HG03097 (cell line): ENCODE data around the gene NBEA.
A peak's percentile ranks its signal among the peaks of the same experiment; 100 is the strongest.

Source experiments
- ATAC-seq: cut with Tn5 transposase; IDR thresholded peaks from one replicate; pipeline ENCODE4 v1.9.1; 2021; ENCODE audit not compliant: unreplicated experiment, low FRiP score

The NBEA gene

DNA sequence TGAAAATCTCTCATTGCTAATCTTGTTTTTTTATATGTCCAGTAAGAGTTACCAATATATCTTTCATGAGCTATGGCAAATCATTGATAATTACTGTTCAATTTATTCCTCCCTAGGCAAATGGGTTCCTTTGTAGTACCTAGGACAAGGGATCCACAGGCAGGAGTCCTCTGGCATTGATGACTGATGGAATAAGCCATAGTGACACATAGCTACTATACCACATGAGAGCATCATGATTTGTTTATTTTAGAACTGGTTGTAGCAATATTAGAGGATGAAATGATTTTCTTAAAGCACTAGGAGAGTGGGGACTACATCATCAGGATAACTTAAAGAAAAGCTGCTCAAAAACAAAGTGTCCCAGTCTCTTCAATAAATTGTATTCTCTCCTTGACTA is 556.2 kb downstream of the NBEA start:
- ATAC-seq, result no peak

DNA sequence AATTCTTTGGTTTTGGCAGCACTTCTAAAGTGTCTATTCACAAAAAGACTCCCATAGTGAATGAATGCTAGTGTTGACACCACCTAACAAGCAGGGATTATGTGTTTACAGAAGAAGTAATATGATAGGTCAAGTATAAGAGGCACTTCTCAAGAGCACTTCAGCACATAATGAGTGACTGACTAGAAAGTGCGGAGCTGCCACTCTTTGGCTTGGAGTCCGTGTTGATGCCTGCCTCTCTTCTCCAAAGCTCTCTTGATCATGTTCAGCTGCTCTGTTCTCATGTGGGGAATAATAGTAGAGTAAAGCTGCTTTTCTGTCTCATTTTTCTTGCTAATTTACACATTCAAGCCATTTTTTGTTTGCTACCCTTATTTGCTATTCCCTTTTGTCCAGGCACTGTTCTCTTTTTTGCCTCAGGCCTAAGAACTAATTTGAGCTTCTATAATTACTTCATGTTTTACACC is 557.2 kb downstream of the NBEA start:
- no peak for ATAC-seq

DNA sequence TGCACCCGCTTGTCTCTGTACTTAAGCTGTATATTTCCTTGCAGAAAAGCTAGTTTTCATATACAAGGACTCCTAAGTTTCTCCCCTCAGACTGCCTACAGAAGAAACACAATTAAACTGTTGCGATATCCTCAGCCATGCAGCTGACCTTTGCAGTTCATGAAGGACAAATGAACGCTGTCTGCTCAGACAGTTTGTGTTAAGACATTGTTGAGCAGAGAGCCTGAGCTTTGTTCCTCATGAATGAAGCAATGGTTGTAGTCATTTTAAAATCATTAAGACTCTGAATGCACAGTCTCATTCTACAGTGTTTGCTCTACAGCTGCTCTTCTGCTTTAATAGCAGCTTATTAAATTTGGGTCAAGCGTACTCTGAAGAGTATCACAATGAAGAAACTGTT is 557.6 kb downstream of the NBEA start:
- ATAC-seq, result no peak

DNA sequence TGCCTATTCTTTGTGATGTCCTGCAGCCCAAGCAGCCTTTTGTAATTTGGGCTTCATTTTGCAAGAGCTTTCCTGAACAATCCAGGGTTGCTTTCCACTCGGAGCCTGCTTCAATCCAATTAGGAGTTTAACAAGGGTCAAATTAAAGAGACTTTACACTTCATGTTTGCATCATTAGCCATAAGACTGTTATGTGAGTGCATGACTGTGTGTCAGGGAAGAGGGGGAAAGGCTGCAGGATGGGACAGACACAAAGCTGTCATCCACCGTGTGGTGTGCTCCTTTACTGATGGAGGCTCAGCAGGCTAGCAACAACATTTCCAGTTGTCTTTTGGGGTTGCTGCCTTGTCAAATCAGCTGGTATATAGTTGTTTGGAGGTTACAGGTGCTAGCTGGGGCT is 558.1 kb downstream of the NBEA start:
- ATAC-seq, result no peak

DNA sequence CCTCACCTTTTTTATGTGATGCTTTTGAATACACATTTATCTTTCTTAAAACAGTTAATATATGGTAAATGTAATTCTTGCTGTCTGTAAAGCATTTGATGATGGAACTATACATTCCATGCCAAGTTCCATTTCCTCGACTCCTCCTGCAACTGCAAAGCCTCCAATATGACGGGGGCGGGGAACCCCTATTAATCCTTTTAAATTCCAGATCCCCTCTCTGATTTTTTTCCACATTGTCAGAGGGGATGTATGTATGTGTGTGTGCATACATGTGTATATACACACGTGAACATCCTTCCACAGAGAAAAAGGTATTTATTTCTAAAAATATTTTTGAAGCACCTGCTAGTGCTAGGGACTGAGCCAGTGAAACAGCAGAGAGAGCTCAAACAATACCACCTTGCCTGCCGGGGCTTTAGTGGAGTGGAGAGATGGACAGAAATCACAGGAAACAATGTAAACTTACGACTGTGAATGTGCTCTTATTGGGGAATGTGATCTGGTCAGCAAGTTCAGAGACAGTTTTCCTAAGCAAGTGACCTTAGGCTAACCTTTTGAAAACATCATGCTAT is 559.7 kb downstream of the NBEA start:
- no peak for ATAC-seq

DNA sequence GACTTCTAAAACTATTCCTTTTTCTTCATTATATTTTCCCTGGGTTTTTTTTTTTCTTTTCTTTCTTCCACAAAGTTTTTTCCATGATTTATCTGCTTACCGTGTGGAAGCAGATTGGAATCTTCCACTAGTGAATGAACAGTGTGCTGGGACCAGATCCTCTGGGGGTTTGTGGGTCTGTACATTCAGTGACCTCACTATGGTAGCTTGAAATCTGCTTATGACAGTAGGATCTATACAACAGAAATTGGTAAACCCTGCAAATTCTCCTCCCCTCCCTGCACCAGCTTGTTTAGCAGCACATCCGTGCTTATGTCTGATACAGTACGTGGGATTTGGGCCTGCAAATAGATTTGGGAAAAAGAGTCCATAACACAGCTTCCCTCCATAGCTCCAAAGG is 560.4 kb downstream of the NBEA start:
- ATAC-seq, result no peak

DNA sequence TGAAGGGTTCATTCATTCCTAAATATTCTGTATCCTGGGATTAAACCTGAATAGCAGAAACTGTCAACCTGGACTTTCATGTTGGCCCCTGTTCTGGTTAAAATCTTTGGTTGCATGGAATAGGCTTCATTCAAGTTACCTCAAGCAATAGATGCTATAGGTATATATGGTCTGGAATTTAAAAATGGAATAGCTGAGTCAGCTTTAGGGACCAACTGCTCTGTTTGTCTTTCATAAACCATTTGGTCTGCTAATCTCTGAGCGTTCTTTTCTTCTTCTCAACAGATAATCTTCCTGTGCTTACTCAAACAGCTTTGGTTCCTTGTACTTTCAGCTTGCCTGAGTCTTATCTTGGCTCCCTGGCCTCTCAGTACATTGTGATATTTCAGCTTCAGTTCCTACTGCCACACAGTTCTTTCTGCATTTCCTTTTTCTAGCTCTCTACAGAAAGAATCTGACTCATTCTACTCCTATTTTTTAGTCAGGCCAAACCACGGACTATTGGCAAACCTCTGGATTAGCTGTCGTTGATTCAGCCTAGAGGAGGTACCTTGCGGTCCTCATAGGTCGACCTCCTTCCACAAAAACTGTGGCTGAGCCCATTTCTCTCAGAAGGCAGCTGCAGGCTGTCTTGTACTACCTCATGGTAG is 570.3 kb downstream of the NBEA start:
- no peak for ATAC-seq

DNA sequence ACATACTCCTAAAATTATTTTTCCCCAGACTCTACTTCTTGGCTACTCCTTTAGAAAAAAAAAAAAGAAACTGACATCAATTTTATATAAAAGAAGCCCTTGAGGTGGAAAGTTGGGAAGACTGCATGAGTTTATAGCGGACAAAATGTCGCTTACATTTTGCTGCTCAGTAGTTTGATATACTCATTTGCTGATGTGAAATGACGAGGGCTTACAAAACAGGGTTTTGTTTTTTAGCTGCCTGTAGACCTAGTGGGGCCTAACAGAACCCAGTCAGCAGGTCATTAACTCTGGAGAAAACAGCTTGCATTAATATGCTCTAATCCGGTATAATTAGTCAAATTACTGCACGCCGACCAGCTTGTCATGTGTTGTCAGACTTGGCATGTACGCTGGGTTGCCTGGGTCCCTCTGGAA is 572.0 kb downstream of the NBEA start:
- no peak for ATAC-seq

DNA sequence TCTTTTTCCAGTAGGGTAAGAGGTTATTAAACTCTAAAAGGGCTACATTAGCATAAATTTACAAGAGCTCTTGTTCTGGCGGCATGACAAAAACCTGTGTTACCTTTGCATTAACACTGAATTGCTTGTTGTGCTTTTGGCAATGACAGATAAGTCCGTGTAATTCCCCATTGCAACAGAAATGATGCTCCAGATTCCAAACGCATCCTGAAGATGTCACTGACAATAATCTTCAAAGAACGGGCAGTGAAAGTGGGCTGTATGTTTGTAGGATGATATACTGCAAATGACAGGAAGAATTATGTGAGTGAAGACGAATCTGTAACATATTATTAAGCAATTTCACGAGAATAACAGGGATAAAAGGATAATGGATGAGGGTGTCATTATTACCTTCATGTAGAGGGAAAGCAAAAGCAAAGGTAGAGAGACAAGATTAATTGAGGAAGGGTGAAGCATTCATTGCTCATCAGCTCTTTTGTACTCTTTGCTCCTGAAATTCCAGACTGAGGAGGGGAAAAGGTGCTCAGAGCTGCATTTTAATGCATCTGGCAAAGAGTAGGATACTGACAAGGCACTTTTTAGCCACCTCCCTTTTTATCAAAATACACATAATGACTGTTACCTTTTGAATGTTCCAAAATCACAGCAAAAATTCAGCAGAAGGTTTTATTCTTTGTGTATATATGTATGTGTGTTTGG is 572.9 kb downstream of the NBEA start:
- ATAC-seq, result no peak

DNA sequence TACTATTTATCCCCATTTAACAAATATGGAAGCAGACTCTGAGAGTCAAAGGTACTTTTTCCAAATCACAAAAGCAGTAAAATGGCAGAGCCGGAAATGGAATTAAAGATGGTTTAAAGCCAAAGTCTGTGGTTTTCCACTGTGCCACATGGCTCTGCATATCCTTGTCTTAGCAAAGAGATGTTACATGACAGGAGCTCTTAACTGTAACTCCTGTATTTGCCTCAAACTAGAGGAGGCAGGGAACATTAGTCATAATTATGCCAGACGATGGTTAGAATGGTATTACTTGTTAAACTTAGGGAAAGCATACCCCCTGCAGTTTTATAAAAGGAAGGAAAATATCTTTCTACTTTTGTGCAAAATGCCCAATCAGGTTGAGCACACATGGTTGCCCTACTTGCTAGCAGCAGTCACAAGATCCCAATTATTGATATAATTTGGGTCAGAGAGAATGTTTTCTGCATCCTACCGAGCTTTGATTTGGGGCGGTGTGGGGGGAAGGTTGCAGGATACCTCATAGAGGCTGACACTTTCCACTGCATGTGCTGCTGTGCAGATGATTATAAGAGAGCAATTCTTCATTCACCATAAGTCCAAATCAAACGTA is 576.4 kb downstream of the NBEA start:
- no peak for ATAC-seq

DNA sequence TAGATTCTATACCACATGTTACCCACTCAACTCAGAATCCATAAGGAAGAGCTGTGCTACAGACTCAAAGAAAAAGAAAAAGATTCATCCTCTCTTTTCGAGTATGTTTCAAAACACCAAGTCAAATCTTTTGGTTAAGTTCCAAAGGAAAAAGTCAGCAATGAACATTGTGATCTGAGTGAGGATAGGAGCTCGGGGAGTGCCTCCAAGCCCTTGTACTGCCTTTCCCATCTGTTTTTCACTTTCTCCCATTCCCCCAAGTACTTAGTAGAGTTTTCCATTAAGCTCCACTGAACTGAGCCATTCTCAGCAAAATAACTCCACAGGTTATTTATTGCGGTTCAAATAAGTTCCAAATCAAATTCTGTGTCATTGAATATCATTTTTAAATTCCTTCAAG is 582.1 kb downstream of the NBEA start:
- ATAC-seq, result no peak

DNA sequence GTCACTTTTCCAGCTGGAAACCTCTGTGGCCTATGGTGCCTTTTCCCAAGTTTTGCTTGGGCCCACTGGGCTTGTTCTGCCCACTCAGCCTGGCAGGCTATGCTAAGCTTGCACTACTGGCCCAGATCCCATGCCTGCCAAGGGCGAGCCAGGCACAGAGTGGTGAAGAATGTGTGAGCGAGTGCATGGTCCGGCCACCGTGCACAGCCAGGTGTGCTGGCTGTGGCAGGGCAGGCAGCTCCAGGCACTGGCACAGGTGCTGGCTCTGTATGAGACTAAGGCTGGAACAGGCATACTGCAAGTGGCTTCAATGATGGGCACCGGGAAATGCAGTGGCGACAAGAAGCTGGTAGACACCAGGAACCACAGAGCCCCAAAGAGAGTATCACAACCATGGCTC is 584.5 kb downstream of the NBEA start:
- ATAC-seq, result no peak

DNA sequence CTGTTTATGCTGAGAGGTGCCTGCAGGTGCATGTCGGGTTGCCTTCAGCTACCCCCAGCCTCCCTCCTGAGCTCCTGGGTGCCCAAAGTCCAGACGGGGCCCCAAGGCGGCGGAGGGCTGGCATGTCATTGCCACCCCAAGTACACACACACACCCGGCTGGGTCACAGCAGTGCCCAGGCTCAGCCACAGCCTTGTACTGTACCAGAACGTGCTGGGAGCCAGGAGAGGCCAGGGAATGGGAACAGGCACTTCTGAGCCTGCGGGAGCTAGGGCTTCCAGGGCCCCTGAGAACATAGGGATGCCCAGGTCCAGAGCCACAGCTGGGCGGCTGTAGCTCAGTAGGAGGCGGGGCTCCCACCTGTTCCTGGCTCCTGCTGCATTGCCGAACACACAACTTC is 585.4 kb downstream of the NBEA start:
- no peak for ATAC-seq

DNA sequence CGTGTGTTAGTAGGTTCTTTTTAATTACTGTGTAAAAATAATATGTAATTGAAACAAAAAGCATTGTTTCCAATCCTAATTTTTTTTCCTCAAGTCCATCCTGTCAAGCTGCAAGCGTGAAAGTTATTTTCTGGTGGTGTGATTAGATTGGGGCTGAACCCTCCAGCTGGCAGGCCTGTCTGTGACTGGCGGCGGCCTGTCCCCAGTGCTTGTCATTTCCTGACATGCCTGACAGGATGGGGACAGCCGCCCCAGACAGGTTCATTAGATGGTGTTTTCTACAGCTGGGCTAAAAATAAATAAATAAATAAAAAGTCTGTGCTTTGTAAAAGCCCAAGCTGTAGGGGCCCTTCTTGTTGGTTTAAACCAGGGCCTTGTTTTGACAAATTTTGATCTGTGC is 588.1 kb downstream of the NBEA start:
- no peak for ATAC-seq

DNA sequence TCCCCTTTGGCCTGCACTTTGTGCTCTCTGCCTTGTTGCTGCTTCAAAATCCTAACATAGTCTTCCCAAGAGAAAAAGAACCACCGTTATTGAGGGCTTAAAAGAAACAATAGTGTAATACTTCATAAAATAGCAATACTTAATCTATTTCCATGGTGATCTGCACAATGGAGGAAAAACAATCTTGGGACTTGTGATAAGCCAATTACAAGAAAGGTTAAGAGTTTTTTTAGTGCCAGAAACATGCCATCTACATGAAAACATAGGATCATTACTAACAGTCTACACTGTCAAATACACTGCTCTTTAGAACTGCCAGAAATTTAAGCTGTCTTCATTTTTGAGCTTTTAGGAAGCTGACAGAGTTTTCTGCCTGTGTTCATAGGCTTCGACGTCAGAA is 588.5 kb downstream of the NBEA start:
- no peak for ATAC-seq

DNA sequence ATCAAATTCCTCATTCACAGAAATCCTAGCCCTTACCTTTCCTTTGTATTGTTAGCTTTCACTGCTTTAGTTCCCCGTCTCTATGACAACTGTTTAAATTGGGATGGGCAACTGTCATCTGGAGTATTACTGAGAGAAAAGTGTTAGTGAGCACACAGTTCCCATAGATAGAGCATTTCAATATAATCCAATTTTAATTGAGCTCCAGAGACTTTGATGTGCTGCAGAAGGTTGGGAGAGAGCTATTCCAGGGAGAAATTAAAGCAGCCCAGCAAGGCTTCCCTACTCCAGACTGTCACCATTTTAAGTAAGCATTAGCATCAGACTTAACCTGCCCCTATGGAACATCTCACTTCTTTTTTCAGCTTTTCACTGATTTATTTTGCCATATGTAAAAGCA is 589.5 kb downstream of the NBEA start:
- no peak for ATAC-seq

DNA sequence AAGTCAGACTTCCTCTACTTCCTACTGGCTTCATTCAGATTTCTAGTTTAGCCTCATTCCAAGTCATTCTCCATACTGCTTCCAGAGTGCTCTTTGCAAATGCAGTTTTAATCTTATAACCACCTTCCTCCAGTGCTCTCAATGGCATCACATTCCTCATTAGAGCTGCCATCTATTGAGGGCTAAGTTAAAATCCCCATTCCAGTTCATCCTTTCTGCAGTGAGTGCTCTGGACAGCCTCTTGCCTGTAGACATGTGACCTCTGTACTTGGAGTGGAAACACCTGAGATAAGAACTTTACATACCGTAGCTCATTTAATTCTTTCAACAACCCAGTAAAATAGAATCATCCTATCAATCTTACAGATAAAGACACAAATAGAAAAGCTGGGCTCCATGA is 592.3 kb downstream of the NBEA start:
- no peak for ATAC-seq

DNA sequence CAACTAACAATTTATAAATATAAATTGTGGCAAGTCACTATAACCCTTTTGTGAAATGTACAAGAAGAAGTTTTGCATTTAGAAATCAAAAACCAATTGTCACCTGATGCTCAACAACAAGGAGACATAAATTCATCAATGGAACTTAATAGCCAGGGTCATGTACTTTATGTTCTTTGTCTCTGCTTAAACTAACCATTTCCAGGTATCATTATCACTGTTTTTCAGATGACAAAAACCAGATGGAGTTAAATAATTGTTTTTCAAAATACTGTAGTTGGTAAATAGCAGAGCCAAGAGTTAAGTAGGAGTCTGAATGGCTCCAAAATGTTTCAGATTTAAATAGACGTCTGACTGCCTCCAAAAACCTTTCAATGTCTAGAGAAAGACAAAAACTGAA is 606.7 kb downstream of the NBEA start:
- no peak for ATAC-seq

DNA sequence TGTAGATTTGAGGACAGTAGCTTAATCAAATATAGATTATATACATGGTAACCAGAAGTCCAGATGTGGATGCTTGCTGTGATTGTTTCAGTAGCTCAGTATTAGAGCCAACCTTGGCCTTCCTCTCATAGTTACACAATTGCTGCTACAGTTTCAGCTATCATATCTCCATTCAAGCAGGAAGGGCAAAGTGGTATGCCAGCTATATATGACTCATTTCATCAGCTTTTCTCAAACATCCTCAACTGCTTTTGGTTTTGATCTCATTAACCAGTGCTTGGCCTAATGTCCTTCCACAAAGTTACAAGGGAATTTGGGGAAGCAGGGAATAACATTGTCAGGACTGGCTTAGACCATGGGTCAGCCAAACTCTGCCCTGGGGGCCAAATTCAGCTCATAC is 607.4 kb downstream of the NBEA start:
- ATAC-seq, result peak; percentile 94

DNA sequence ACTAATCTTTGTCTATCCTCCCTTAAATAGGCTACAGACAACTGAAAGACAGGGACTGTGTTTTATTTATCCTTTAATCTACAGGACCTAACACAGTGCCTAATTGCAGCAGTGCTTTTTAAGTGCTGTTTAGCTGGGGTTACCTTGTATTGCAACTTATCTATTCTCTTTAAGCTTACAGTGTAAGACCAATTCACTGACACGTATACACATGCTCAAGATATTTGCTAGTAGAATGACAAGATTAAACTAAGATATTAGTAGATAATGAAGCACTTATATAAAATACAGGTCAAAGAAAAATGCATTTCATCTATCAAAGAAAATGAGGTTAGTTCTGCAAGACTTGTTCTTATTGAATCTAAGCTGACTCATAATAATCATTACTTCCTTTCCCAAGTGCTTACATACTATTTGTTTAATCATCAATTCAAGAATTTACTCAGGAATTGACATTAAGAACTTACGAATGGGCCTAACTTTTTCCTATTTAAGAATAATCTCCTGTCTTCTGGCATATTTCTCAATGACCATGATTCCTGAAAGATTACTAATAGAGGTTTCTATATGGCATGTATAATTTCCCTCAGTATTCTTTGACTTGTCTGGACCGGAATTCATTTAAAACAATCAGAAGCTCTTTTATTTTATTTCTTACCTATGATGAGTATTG is 610.2 kb downstream of the NBEA start:
- no peak for ATAC-seq

DNA sequence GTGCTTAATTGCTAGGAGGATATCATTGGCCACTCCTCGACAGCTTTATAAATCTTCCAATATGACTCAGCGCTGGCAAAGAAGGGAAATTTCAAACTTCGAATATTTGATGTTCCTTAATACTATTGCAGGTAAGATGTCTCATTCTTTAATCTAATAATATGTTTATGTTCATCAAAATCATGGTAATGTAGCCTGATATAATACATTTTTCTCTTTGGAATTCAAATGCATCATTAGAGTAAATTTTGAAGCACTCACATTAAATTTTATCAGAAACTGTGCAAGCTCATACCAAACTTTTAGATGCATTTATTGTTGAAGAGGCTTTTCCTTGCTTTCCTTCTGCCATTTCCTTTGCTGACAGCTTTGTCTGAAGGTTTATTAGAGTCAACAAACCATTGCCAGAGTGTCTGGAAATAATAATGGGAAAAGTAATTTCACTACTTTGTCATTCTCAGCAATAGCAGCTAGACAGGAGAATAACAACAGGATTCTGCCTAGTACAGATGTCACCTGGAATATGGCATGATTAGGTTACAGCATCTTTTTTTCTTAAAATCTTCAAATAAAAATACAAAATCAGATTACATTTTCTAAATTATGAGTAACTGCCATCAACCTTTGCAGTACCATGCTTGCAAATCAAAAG is 613.0 kb downstream of the NBEA start:
- no peak for ATAC-seq
